ENCODE measurements around the gene WDR7.

- TF ChIP-seq, protein P1, sequence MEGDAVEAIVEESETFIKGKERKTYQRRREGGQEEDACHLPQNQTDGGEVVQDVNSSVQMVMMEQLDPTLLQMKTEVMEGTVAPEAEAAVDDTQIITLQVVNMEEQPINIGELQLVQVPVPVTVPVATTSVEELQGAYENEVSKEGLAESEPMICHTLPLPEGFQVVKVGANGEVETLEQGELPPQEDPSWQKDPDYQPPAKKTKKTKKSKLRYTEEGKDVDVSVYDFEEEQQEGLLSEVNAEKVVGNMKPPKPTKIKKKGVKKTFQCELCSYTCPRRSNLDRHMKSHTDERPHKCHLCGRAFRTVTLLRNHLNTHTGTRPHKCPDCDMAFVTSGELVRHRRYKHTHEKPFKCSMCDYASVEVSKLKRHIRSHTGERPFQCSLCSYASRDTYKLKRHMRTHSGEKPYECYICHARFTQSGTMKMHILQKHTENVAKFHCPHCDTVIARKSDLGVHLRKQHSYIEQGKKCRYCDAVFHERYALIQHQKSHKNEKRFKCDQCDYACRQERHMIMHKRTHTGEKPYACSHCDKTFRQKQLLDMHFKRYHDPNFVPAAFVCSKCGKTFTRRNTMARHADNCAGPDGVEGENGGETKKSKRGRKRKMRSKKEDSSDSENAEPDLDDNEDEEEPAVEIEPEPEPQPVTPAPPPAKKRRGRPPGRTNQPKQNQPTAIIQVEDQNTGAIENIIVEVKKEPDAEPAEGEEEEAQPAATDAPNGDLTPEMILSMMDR (IDR thresholded peaks at IDR 0.05; ENCODE audit: low read length): no peak
- no peak for TF ChIP-seq EZH2 (optimal IDR thresholded peaks at IDR 0.05; ENCODE audit: low read depth, low read length)
Measured at GRCh38 chr18:57058734-57059133, 407.6 kb downstream of the WDR7 start.
